ENCODE results near the gene IFNK.

GRCh38 chr9:27485158-27485557 is 38.9 kb upstream of the IFNK start:
- TF ChIP-seq, protein P1, sequence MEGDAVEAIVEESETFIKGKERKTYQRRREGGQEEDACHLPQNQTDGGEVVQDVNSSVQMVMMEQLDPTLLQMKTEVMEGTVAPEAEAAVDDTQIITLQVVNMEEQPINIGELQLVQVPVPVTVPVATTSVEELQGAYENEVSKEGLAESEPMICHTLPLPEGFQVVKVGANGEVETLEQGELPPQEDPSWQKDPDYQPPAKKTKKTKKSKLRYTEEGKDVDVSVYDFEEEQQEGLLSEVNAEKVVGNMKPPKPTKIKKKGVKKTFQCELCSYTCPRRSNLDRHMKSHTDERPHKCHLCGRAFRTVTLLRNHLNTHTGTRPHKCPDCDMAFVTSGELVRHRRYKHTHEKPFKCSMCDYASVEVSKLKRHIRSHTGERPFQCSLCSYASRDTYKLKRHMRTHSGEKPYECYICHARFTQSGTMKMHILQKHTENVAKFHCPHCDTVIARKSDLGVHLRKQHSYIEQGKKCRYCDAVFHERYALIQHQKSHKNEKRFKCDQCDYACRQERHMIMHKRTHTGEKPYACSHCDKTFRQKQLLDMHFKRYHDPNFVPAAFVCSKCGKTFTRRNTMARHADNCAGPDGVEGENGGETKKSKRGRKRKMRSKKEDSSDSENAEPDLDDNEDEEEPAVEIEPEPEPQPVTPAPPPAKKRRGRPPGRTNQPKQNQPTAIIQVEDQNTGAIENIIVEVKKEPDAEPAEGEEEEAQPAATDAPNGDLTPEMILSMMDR (conservative IDR thresholded peaks at IDR 0.05; ENCODE audit: low read depth, low read length) = no peak
- TF ChIP-seq EZH2 (IDR thresholded peaks at IDR 0.05; ENCODE audit: borderline replicate concordance, low read depth, low read length, poor library complexity, severe bottlenecking) = no peak

Data from A673 (cell line).